HCT116 (cell line): ENCODE results near the gene NPNT. TPM values are rescaled to one million over a fixed set of nuclear protein-coding genes. Genes with fewer than 3 reads are reported as not detected.

Experiments
- ATAC-seq: fragments of 200-7000 bp; cut with Tn5 transposase; 2 replicates; pipeline ENCODE4 v1.9.1; 2020; ENCODE audit warnings: mild to moderate bottlenecking, moderate library complexity
- BruUV-seq: library from RNA; stranded (reverse); fragments of 400-500 nt; replicated peaks from 2 replicates; lab custom pipeline; 2021; lab: Mats Ljungman, UMichigan
- CTCF ChIA-PET: fragments of 300-600 bp; sonication (Branson Sonifier 250); formaldehyde crosslinking; loops from one replicate; lab custom pipeline; 2021; ENCODE audit warnings: antibody characterized with exemption; lab: Charles Lee
- POLR2A ChIA-PET: fragments of 300-600, 350-600 bp; sonication (Branson Sonifier 250); formaldehyde crosslinking; loops from one replicate; lab custom pipeline; 2021; ENCODE audit warnings: antibody characterized with exemption; lab: Charles Lee
- RAD21 ChIA-PET, 2 experiments: fragments of 300-600 bp; sonication (Branson Sonifier 250); formaldehyde crosslinking; loops; one replicate each; lab custom pipeline; 2023; ENCODE audit warnings: low total read pairs in 2 of 2; ENCODE audit not compliant: uncharacterized antibody in 2 of 2, unreplicated experiment in 2 of 2, low non-redundant PET in 1 of 2; lab: Charles Lee
- DNase-seq: peaks from one replicate; pipeline ENCODE4 v3.0.0-alpha.2; 2010; ENCODE audit warnings: low read depth, low spot score
- H2AFZ ChIP-seq: fragments of 200-600 bp; shearing (Covaris generic), sonication (generic); 2 replicates; pipeline ENCODE4 v1.6.1; 2017; ENCODE audit warnings: low read depth, mixed run types, mixed read lengths, antibody characterized with exemption, low read length; ENCODE audit not compliant: poor library complexity, severe bottlenecking
- H3K27ac ChIP-seq: 2 replicates; pipeline ENCODE4 v1.5.1; 2012; ENCODE audit warnings: low read depth, low read length
- H3K27me3 ChIP-seq: fragments of 200-600 bp; sonication (generic); 2 replicates; pipeline ENCODE4 v1.6.1; 2016; ENCODE audit warnings: mixed run types, low read length, mixed read lengths; ENCODE audit not compliant: insufficient read depth
- H3K36me3 ChIP-seq, 2 experiments: fragments of 200-500 bp in 1 of 2; fragments of 200-600 bp in 1 of 2; sonication (Bioruptor generic) in 1 of 2; sonication (generic) in 1 of 2; 2 replicates each; pipeline versions ENCODE4 v1.5.1 to v1.6.1; 2014 to 2016; ENCODE audit warnings: low read length in 2 of 2, inconsistent platforms in 1 of 2, mixed read lengths in 1 of 2, mixed run types in 1 of 2; ENCODE audit not compliant: insufficient read depth in 2 of 2, control insufficient read depth in 1 of 2
- H3K4me1 ChIP-seq, 2 experiments: fragments of 200-600 bp in 1 of 2; sonication (generic) in 1 of 2; 2 replicates each; pipeline versions ENCODE4 v1.5.1 to v1.6.1; 2012 to 2017; ENCODE audit warnings: low read length in 2 of 2, inconsistent platforms in 1 of 2, mild to moderate bottlenecking in 1 of 2, mixed read lengths in 1 of 2, mixed run types in 1 of 2, moderate library complexity in 1 of 2; ENCODE audit not compliant: insufficient read depth in 2 of 2, control insufficient read depth in 1 of 2
- H3K4me2 ChIP-seq: fragments of 200-600 bp; sonication (generic); 2 replicates; pipeline ENCODE4 v1.6.1; 2017; ENCODE audit warnings: mixed run types, low read length, mixed read lengths
- H3K4me3 ChIP-seq, 2 experiments: fragments of 200-600 bp in 1 of 2; sonication (generic) in 1 of 2; replicated peaks in 1 of 2; 2 replicates each; pipeline ENCODE4 v1.5.1; 2011 to 2016; ENCODE audit warnings: low read length in 2 of 2, control low read depth in 1 of 2, low read depth in 1 of 2, mild to moderate bottlenecking in 1 of 2, mixed read lengths in 1 of 2, mixed run types in 1 of 2
- H3K79me2 ChIP-seq: fragments of 200-600 bp; sonication (generic); 2 replicates; pipeline ENCODE4 v1.6.1; 2017; ENCODE audit warnings: mild to moderate bottlenecking, mixed run types, low read length, moderate library complexity, mixed read lengths; ENCODE audit not compliant: insufficient read depth
- H3K9ac ChIP-seq: fragments of 200-600 bp; sonication (generic); 2 replicates; pipeline ENCODE4 v1.6.1; 2016; ENCODE audit warnings: low read length, mixed read lengths
- H3K9me2 ChIP-seq: fragments of 200-600 bp; sonication (generic), shearing (Covaris generic); 2 replicates; pipeline ENCODE4 v1.6.1; 2017; ENCODE audit warnings: mixed run types, mild to moderate bottlenecking, moderate library complexity; ENCODE audit not compliant: insufficient read depth
- H3K9me3 ChIP-seq, 2 experiments: fragments of 200-500 bp in 1 of 2; fragments of 200-600 bp in 1 of 2; sonication (Bioruptor generic) in 1 of 2; sonication (generic) in 1 of 2; 2 replicates each; pipeline ENCODE4 v1.6.1; 2014 to 2017; ENCODE audit warnings: low read length in 2 of 2, mixed read lengths in 2 of 2, inconsistent platforms in 1 of 2, low read depth in 1 of 2, mild to moderate bottlenecking in 1 of 2, mixed run types in 1 of 2, moderate library complexity in 1 of 2; ENCODE audit not compliant: control insufficient read depth in 1 of 2, insufficient read depth in 1 of 2
- H4K20me1 ChIP-seq: fragments of 200-600 bp; sonication (generic), shearing (Covaris generic); 2 replicates; pipeline ENCODE4 v1.6.1; 2017; ENCODE audit warnings: mixed run types, mild to moderate bottlenecking, moderate library complexity; ENCODE audit not compliant: insufficient read depth
- CBX3 ChIP-seq: IDR thresholded peaks from 2 replicates; pipeline ENCODE4 v1.6.1; 2012; ENCODE audit warnings: low read depth
- EZH2 ChIP-seq: fragments of 200-600 bp; sonication (generic); IDR thresholded peaks from 2 replicates; pipeline ENCODE4 v1.6.1; 2017; ENCODE audit warnings: antibody characterized with exemption, mixed run types
- EZH2phosphoT487 ChIP-seq: fragments of 200-600 bp; IDR thresholded peaks from 2 replicates; pipeline ENCODE4 v1.6.1; 2018; ENCODE audit warnings: antibody characterized with exemption, borderline replicate concordance
- FOSL1 ChIP-seq: IDR thresholded peaks from 2 replicates; pipeline ENCODE4 v1.6.1; 2012; ENCODE audit warnings: low read depth
- JUND ChIP-seq: IDR thresholded peaks from 2 replicates; pipeline ENCODE4 v1.6.1; 2012
- RAD21 ChIP-seq: IDR thresholded peaks from 2 replicates; pipeline ENCODE4 v1.6.1; 2012; ENCODE audit warnings: low read depth, mild to moderate bottlenecking
- ZNF274 ChIP-seq: fragments of 200-500 bp; sonication (Bioruptor generic); IDR thresholded peaks from 2 replicates; pipeline ENCODE4 v1.6.1; 2014; ENCODE audit warnings: mild to moderate bottlenecking, low read depth, low read length, inconsistent platforms
- intact Hi-C: fragments of 100-400 bp; cut with micrococcal nuclease; formaldehyde crosslinking; loops from 2 replicates; pipeline ENCODE4 v1.10.0; 2022
- total RNA-seq: library from RNA; stranded (reverse); gene quantifications from one replicate; pipeline ENCODE4 v1.2.1, GENCODE V29; 2021; ENCODE audit not compliant: unreplicated experiment
- TF ChIP-seq, protein P1 (sequence below), 3 experiments: fragments of 200-600 bp in 1 of 3; sonication (generic) in 1 of 3; IDR thresholded peaks in 2 of 3; conservative IDR thresholded peaks in 1 of 3; 2 replicates each; pipeline ENCODE4 v1.5.1; 2012 to 2017; ENCODE audit warnings: low read depth in 2 of 3, low read length in 2 of 3, antibody characterized with exemption in 1 of 3, borderline replicate concordance in 1 of 3, control low read depth in 1 of 3, mild to moderate bottlenecking in 1 of 3, mixed read lengths in 1 of 3, mixed run types in 1 of 3, moderate library complexity in 1 of 3; ENCODE audit not compliant: insufficient read depth in 1 of 3

Gene NPNT
- total RNA-seq, 1 experiment from 2014 or later, result 15.8 TPM

DNA sequence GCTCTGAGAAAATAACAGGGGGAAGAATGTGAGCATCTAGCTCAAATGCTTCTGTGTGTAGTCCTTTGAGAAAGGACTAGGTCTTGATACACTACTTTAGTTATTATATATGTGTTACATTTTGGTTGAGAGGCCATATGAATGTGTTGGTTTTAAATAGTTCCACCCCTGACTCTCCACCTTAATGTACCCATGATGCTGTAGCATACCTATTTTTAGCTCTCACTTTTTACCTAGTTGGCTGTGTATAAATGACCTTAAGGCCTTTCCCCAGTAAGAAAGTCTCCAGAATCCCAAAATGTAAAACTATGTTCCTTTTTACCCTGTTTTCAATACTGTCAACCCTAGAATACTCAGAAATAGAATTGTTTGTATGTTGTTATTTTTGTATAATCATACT, 20.0 kb upstream of the NPNT start:
- H3K27ac ChIP-seq, result no peak overlapping the region
- H3K9me2 ChIP-seq, result no peaks in the 10 kb centered on the region
- no peaks in the 10 kb centered on the region for H3K27me3 ChIP-seq
- H3K79me2 ChIP-seq, result no peaks in the 10 kb centered on the region
- no peak overlapping the region for H3K9ac ChIP-seq
- no peak overlapping the region for H3K4me3 ChIP-seq
- H2AFZ ChIP-seq, result no peak overlapping the region
- RAD21 ChIA-PET, result no interaction called here
- H4K20me1 ChIP-seq, result no peaks in the 10 kb centered on the region
- H3K4me1 ChIP-seq, result no peaks in the 10 kb centered on the region
- POLR2A ChIA-PET, result no interaction called here
- no peak for TF ChIP-seq JUND
- TF ChIP-seq EZH2, result no peak
- TF ChIP-seq, protein P1, sequence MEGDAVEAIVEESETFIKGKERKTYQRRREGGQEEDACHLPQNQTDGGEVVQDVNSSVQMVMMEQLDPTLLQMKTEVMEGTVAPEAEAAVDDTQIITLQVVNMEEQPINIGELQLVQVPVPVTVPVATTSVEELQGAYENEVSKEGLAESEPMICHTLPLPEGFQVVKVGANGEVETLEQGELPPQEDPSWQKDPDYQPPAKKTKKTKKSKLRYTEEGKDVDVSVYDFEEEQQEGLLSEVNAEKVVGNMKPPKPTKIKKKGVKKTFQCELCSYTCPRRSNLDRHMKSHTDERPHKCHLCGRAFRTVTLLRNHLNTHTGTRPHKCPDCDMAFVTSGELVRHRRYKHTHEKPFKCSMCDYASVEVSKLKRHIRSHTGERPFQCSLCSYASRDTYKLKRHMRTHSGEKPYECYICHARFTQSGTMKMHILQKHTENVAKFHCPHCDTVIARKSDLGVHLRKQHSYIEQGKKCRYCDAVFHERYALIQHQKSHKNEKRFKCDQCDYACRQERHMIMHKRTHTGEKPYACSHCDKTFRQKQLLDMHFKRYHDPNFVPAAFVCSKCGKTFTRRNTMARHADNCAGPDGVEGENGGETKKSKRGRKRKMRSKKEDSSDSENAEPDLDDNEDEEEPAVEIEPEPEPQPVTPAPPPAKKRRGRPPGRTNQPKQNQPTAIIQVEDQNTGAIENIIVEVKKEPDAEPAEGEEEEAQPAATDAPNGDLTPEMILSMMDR (IDR thresholded peaks at IDR 0.05 in 2 of 3, conservative IDR thresholded peaks at IDR 0.05 in 1 of 3; ENCODE audit: borderline replicate concordance in 1 of 3, insufficient read depth in 1 of 3, low read depth in 2 of 3, low read length in 2 of 3), result no peak
- TF ChIP-seq RAD21, result no peak
- no peak for TF ChIP-seq EZH2phosphoT487
- CTCF ChIA-PET, result no interaction called here
- ATAC-seq (no peak), DNase-seq (no peak)
- intact Hi-C loops, result no loop called here
- H3K9me3 ChIP-seq, result no peaks in the 10 kb centered on the region
- no TSS peak for BruUV-seq
- no peaks in the 10 kb centered on the region for H3K36me3 ChIP-seq
- H3K4me2 ChIP-seq, result no peak overlapping the region

DNA sequence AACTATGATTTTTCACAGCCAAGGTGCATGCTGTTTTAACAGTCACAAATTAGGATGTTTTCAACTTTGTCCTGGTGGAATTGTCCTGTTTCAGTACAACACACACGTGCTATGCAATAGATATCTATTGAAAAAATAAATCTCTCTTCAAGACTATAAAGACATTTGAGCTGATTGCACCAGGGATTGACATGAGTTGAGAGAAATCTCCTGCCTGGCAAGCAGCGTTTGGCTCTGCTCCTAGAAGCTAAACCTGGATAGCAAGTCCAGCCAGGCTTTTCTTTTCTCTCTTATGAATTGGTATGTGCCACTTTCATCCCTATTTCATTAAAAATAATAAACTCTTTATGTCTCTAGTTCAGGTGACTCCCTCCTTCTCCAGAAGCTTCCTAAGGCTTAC, 16.6 kb upstream of the NPNT start:
- H4K20me1 ChIP-seq, result no peaks in the 10 kb centered on the region
- no peak overlapping the region for H2AFZ ChIP-seq
- no peaks in the 10 kb centered on the region for H3K36me3 ChIP-seq
- DNase-seq (no peak), ATAC-seq (no peak)
- BruUV-seq, result no TSS peak
- H3K4me3 ChIP-seq, result no peak overlapping the region
- H3K9me2 ChIP-seq, result no peaks in the 10 kb centered on the region
- H3K4me1 ChIP-seq, result no peaks in the 10 kb centered on the region
- no peaks in the 10 kb centered on the region for H3K79me2 ChIP-seq
- CTCF ChIA-PET, result no interaction called here
- intact Hi-C loops, result no loop called here
- H3K4me2 ChIP-seq, result no peak overlapping the region
- H3K27ac ChIP-seq, result no peak overlapping the region
- RAD21 ChIA-PET, result no interaction called here
- H3K27me3 ChIP-seq, result no peaks in the 10 kb centered on the region
- no peaks in the 10 kb centered on the region for H3K9me3 ChIP-seq
- POLR2A ChIA-PET, result no interaction called here
- H3K9ac ChIP-seq, result no peak overlapping the region
- TF ChIP-seq RAD21, result no peak
- TF ChIP-seq ZNF274, result no peak
- TF ChIP-seq CBX3, result no peak
- no peak for TF ChIP-seq FOSL1
